HCT116 (cell line): ENCODE measurements around the gene TJP3. TPM values are rescaled to one million over a fixed set of nuclear protein-coding genes. Genes with fewer than 3 reads are reported as not detected.

Experiments used
- ATAC-seq: fragments of 200-7000 bp; cut with Tn5 transposase; 2 replicates; pipeline ENCODE4 v1.9.1; 2020; ENCODE audit warnings: mild to moderate bottlenecking, moderate library complexity
- BruUV-seq: library from RNA; stranded (reverse); fragments of 400-500 nt; replicated peaks from 2 replicates; lab custom pipeline; 2021; lab: Mats Ljungman, UMichigan
- CTCF ChIA-PET: fragments of 300-600 bp; sonication (Branson Sonifier 250); formaldehyde crosslinking; loops from one replicate; lab custom pipeline; 2021; ENCODE audit warnings: antibody characterized with exemption; lab: Charles Lee
- POLR2A ChIA-PET: fragments of 300-600, 350-600 bp; sonication (Branson Sonifier 250); formaldehyde crosslinking; loops from one replicate; lab custom pipeline; 2021; ENCODE audit warnings: antibody characterized with exemption; lab: Charles Lee
- RAD21 ChIA-PET, 2 experiments: fragments of 300-600 bp; sonication (Branson Sonifier 250); formaldehyde crosslinking; loops; one replicate each; lab custom pipeline; 2023; ENCODE audit warnings: low total read pairs in 2 of 2; ENCODE audit not compliant: uncharacterized antibody in 2 of 2, unreplicated experiment in 2 of 2, low non-redundant PET in 1 of 2; lab: Charles Lee
- DNase-seq: peaks from one replicate; pipeline ENCODE4 v3.0.0-alpha.2; 2010; ENCODE audit warnings: low read depth, low spot score
- H2AFZ ChIP-seq: fragments of 200-600 bp; shearing (Covaris generic), sonication (generic); 2 replicates; pipeline ENCODE4 v1.6.1; 2017; ENCODE audit warnings: low read depth, mixed run types, mixed read lengths, antibody characterized with exemption, low read length; ENCODE audit not compliant: poor library complexity, severe bottlenecking
- H3K27ac ChIP-seq: 2 replicates; pipeline ENCODE4 v1.5.1; 2012; ENCODE audit warnings: low read depth, low read length
- H3K27me3 ChIP-seq: fragments of 200-600 bp; sonication (generic); 2 replicates; pipeline ENCODE4 v1.6.1; 2016; ENCODE audit warnings: mixed run types, low read length, mixed read lengths; ENCODE audit not compliant: insufficient read depth
- H3K36me3 ChIP-seq, 2 experiments: fragments of 200-500 bp in 1 of 2; fragments of 200-600 bp in 1 of 2; sonication (Bioruptor generic) in 1 of 2; sonication (generic) in 1 of 2; 2 replicates each; pipeline versions ENCODE4 v1.5.1 to v1.6.1; 2014 to 2016; ENCODE audit warnings: low read length in 2 of 2, inconsistent platforms in 1 of 2, mixed read lengths in 1 of 2, mixed run types in 1 of 2; ENCODE audit not compliant: insufficient read depth in 2 of 2, control insufficient read depth in 1 of 2
- H3K4me1 ChIP-seq, 2 experiments: fragments of 200-600 bp in 1 of 2; sonication (generic) in 1 of 2; 2 replicates each; pipeline versions ENCODE4 v1.5.1 to v1.6.1; 2012 to 2017; ENCODE audit warnings: low read length in 2 of 2, inconsistent platforms in 1 of 2, mild to moderate bottlenecking in 1 of 2, mixed read lengths in 1 of 2, mixed run types in 1 of 2, moderate library complexity in 1 of 2; ENCODE audit not compliant: insufficient read depth in 2 of 2, control insufficient read depth in 1 of 2
- H3K4me2 ChIP-seq: fragments of 200-600 bp; sonication (generic); 2 replicates; pipeline ENCODE4 v1.6.1; 2017; ENCODE audit warnings: mixed run types, low read length, mixed read lengths
- H3K4me3 ChIP-seq, 2 experiments: fragments of 200-600 bp in 1 of 2; sonication (generic) in 1 of 2; replicated peaks in 1 of 2; 2 replicates each; pipeline ENCODE4 v1.5.1; 2011 to 2016; ENCODE audit warnings: low read length in 2 of 2, control low read depth in 1 of 2, low read depth in 1 of 2, mild to moderate bottlenecking in 1 of 2, mixed read lengths in 1 of 2, mixed run types in 1 of 2
- H3K79me2 ChIP-seq: fragments of 200-600 bp; sonication (generic); 2 replicates; pipeline ENCODE4 v1.6.1; 2017; ENCODE audit warnings: mild to moderate bottlenecking, mixed run types, low read length, moderate library complexity, mixed read lengths; ENCODE audit not compliant: insufficient read depth
- H3K9ac ChIP-seq: fragments of 200-600 bp; sonication (generic); 2 replicates; pipeline ENCODE4 v1.6.1; 2016; ENCODE audit warnings: low read length, mixed read lengths
- H3K9me2 ChIP-seq: fragments of 200-600 bp; sonication (generic), shearing (Covaris generic); 2 replicates; pipeline ENCODE4 v1.6.1; 2017; ENCODE audit warnings: mixed run types, mild to moderate bottlenecking, moderate library complexity; ENCODE audit not compliant: insufficient read depth
- H3K9me3 ChIP-seq, 2 experiments: fragments of 200-500 bp in 1 of 2; fragments of 200-600 bp in 1 of 2; sonication (Bioruptor generic) in 1 of 2; sonication (generic) in 1 of 2; 2 replicates each; pipeline ENCODE4 v1.6.1; 2014 to 2017; ENCODE audit warnings: low read length in 2 of 2, mixed read lengths in 2 of 2, inconsistent platforms in 1 of 2, low read depth in 1 of 2, mild to moderate bottlenecking in 1 of 2, mixed run types in 1 of 2, moderate library complexity in 1 of 2; ENCODE audit not compliant: control insufficient read depth in 1 of 2, insufficient read depth in 1 of 2
- H4K20me1 ChIP-seq: fragments of 200-600 bp; sonication (generic), shearing (Covaris generic); 2 replicates; pipeline ENCODE4 v1.6.1; 2017; ENCODE audit warnings: mixed run types, mild to moderate bottlenecking, moderate library complexity; ENCODE audit not compliant: insufficient read depth
- FOSL1 ChIP-seq: IDR thresholded peaks from 2 replicates; pipeline ENCODE4 v1.6.1; 2012; ENCODE audit warnings: low read depth
- POLR2A ChIP-seq: IDR thresholded peaks from 2 replicates; pipeline ENCODE4 v1.7.0; 2011; ENCODE audit warnings: borderline replicate concordance; ENCODE audit not compliant: insufficient read depth, insufficient read length; ENCODE audit errors: extremely low read depth
- SRF ChIP-seq: IDR thresholded peaks from 2 replicates; pipeline ENCODE4 v1.6.1; 2012; ENCODE audit warnings: low read depth
- TCF7L2 ChIP-seq: IDR thresholded peaks from 2 replicates; pipeline ENCODE4 v1.7.0; 2011; ENCODE audit warnings: borderline replicate concordance, inconsistent platforms; ENCODE audit not compliant: insufficient read depth, insufficient read length; ENCODE audit errors: extremely low read depth
- intact Hi-C: fragments of 100-400 bp; cut with micrococcal nuclease; formaldehyde crosslinking; loops from 2 replicates; pipeline ENCODE4 v1.10.0; 2022
- total RNA-seq: library from RNA; stranded (reverse); gene quantifications from one replicate; pipeline ENCODE4 v1.2.1, GENCODE V29; 2021; ENCODE audit not compliant: unreplicated experiment
- TF ChIP-seq, protein P1 (sequence below), 3 experiments: fragments of 200-600 bp in 1 of 3; sonication (generic) in 1 of 3; IDR thresholded peaks in 2 of 3; conservative IDR thresholded peaks in 1 of 3; 2 replicates each; pipeline ENCODE4 v1.5.1; 2012 to 2017; ENCODE audit warnings: low read depth in 2 of 3, low read length in 2 of 3, antibody characterized with exemption in 1 of 3, borderline replicate concordance in 1 of 3, control low read depth in 1 of 3, mild to moderate bottlenecking in 1 of 3, mixed read lengths in 1 of 3, mixed run types in 1 of 3, moderate library complexity in 1 of 3; ENCODE audit not compliant: insufficient read depth in 1 of 3

The TJP3 gene
- total RNA-seq, 1 experiment from 2014 or later: 69.6 TPM

DNA sequence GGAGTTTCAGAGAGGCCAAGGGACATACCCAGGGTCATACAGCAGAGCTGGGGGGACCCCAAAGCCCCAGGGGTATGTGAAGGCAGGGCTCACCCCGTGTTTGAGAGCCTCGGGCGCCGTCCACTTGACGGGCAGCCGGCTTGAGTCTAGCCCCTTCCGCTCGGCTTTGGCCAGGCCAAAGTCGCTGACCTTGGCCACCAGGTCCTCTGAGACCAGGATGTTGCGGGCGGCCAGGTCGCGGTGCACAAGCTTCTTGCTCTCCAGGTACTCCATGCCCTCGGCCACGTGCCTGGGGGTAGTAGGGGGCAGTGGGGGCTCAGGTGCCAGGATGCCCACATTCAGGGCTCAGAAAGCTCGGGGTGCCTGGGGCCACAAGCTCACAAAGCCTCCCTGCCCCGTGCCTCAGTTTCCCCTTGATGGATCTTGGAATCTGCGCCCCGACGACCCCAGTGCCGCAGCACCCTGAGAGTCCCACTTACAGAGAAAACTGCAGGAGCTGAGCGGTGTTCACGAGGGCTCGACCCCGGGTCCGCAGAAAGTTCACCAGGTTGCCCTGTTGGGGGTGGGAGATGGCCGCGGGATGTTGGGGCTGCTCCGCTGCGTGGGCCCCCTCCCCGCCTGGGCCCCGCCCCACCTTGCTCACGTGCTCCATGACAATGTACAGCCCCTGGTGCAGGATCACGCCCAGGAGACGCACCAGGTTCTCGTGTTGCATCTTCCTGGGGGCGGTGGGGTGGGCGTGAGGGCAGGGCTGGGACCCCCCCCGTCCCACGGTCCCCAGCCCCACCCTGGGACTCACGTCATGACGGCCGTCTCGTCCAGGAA is 70.9 kb downstream of the TJP3 start:
- intact Hi-C loops: no loop called here
- DNase-seq: no peak
- Histone ChIP-seq H3K9me3 (peaks cover 9 to 21% of the 10 kb centered on the region in 2 experiments; a peak in 3 of 4 replicates), H3K27me3 (no peaks in the 10 kb centered on the region), H3K27ac (no peak overlapping the region), H3K79me2 (no peaks in the 10 kb centered on the region), H3K9ac (no peak overlapping the region), H3K4me2 (no peak overlapping the region), H3K36me3 (no peaks in the 10 kb centered on the region), H4K20me1 (no peaks in the 10 kb centered on the region), H3K9me2 (no peaks in the 10 kb centered on the region), H3K4me1 (no peaks in the 10 kb centered on the region), H2AFZ (no peak overlapping the region), H3K4me3 (no peak overlapping the region)
- ChIA-PET CTCF (no interaction called here), RAD21 (no interaction called here), POLR2A (no interaction called here)
- no TSS peak for BruUV-seq
- TF ChIP-seq TCF7L2: no peak
- TF ChIP-seq FOSL1: no peak
- TF ChIP-seq, protein P1, sequence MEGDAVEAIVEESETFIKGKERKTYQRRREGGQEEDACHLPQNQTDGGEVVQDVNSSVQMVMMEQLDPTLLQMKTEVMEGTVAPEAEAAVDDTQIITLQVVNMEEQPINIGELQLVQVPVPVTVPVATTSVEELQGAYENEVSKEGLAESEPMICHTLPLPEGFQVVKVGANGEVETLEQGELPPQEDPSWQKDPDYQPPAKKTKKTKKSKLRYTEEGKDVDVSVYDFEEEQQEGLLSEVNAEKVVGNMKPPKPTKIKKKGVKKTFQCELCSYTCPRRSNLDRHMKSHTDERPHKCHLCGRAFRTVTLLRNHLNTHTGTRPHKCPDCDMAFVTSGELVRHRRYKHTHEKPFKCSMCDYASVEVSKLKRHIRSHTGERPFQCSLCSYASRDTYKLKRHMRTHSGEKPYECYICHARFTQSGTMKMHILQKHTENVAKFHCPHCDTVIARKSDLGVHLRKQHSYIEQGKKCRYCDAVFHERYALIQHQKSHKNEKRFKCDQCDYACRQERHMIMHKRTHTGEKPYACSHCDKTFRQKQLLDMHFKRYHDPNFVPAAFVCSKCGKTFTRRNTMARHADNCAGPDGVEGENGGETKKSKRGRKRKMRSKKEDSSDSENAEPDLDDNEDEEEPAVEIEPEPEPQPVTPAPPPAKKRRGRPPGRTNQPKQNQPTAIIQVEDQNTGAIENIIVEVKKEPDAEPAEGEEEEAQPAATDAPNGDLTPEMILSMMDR (IDR thresholded peaks at IDR 0.05 in 2 of 3, conservative IDR thresholded peaks at IDR 0.05 in 1 of 3; ENCODE audit: borderline replicate concordance in 1 of 3, insufficient read depth in 1 of 3, low read depth in 2 of 3, low read length in 2 of 3): no peak
- TF ChIP-seq, all 23 proteins: peak for 0
- ATAC-seq: no peak

DNA sequence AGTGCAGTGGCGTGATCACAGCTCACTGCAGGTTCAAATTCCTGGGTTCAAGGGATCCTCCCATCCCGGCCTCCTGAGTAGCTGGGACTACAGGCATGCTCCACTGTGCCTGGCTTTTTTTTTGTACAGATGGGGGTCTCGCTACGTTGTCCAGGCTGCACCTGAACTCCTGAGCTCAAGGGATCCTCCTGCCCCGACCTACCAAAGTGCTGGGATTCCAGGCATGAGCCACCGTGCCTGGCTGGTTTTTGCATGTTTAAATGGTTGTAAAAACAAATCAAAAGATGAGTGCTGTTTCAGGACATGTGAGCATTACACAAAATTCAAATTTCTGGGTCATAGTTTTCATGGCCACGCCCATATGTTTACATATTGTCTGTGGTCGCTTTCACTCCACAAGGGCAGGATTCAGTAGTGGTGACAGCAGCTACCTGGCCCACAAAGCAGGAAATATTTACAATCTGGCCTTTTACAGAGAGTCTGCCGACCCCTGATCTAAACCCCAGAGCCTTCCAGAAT is 72.7 kb downstream of the TJP3 start:
- Histone ChIP-seq H4K20me1 (no peaks in the 10 kb centered on the region), H3K4me3 (no peak overlapping the region), H3K27ac (no peak overlapping the region), H3K9me2 (no peaks in the 10 kb centered on the region), H3K79me2 (no peaks in the 10 kb centered on the region), H3K36me3 (no peaks in the 10 kb centered on the region), H3K27me3 (no peaks in the 10 kb centered on the region), H2AFZ (no peak overlapping the region), H3K9ac (no peak overlapping the region), H3K9me3 (peaks cover 9 to 21% of the 10 kb centered on the region in 2 experiments; a peak in 3 of 4 replicates), H3K4me2 (no peak overlapping the region), H3K4me1 (no peaks in the 10 kb centered on the region)
- ChIA-PET POLR2A (no interaction called here), CTCF (no interaction called here), RAD21 (no interaction called here)
- DNase-seq (no peak), ATAC-seq (no peak)
- intact Hi-C loops: no loop called here
- no peak for TF ChIP-seq SRF
- no peak for TF ChIP-seq POLR2A
- BruUV-seq: no TSS peak
